Muscle layer of duodenum (tissue), 2 donors: Measurements from ENCODE around the gene TNFRSF19.
"Not testable (repeated sequence)": the region's sequence is repeated elsewhere in the genome, so short reads cannot be mapped to it uniquely, and the experiment has no call there.

Experiments
- H3K27ac ChIP-seq: one replicate; pipeline ENCODE4 v1.7.0; 2013; ENCODE audit warnings: mild to moderate bottlenecking, low read length
- H3K27me3 ChIP-seq: one replicate; pipeline ENCODE4 v1.7.0; 2013; ENCODE audit warnings: low read depth, mild to moderate bottlenecking, control low read depth, low read length
- H3K36me3 ChIP-seq, 2 donors: one replicate each; pipeline ENCODE4 v1.7.0; 2013; ENCODE audit warnings: low read length in 2 of 2, control low read depth in 1 of 2, mild to moderate bottlenecking in 1 of 2; ENCODE audit not compliant: insufficient read depth in 2 of 2, control insufficient read depth in 1 of 2
- H3K4me1 ChIP-seq, 2 donors: one replicate each; pipeline ENCODE4 v1.7.0; 2013; ENCODE audit warnings: low read length in 2 of 2, mild to moderate bottlenecking in 2 of 2, control low read depth in 1 of 2, moderate library complexity in 1 of 2; ENCODE audit not compliant: insufficient read depth in 2 of 2, control insufficient read depth in 1 of 2
- H3K4me3 ChIP-seq, 2 donors: one replicate each; pipeline ENCODE4 v1.7.0; 2013; ENCODE audit warnings: low read length in 2 of 2, low read depth in 1 of 2, mild to moderate bottlenecking in 1 of 2
- H3K9me3 ChIP-seq, 2 donors: one replicate each; pipeline ENCODE4 v1.7.0; 2013; ENCODE audit warnings: low read length in 2 of 2, control low read depth in 1 of 2, mild to moderate bottlenecking in 1 of 2; ENCODE audit not compliant: control insufficient read depth in 1 of 2
- donor health status: healthy.

The TNFRSF19 gene

GRCh38 chr13:23586336-23586735 lies 16.1 kb downstream of the TNFRSF19 start:
- no peak overlapping the region for H3K4me3 ChIP-seq
- H3K27ac ChIP-seq: no peak overlapping the region
- H3K36me3 ChIP-seq: no peaks in the 10 kb centered on the region

GRCh38 chr13:23588666-23589065 lies 18.5 kb downstream of the TNFRSF19 start:
- H3K36me3 ChIP-seq: no peaks in the 10 kb centered on the region
- H3K9me3 ChIP-seq: no peaks in the 10 kb centered on the region
- H3K4me3 ChIP-seq: no peak overlapping the region
- H3K4me1 ChIP-seq: peaks cover 0 to 4% of the 10 kb centered on the region in 2 donors
- H3K27me3 ChIP-seq: no peaks in the 10 kb centered on the region
- H3K27ac ChIP-seq: no peak overlapping the region

More at GRCh38 chr13:23586336-23586735, 16.1 kb downstream of the TNFRSF19 start:
- Histone ChIP-seq H3K27me3 (no peaks in the 10 kb centered on the region), H3K9me3 (no peaks in the 10 kb centered on the region), H3K4me1 (peaks cover 0 to 4% of the 10 kb centered on the region in 2 donors)

- H3K27me3 ChIP-seq: no peaks in the 10 kb centered on the region
- H3K4me3 ChIP-seq: no peak overlapping the region
- H3K27ac ChIP-seq: no peak overlapping the region
- H3K4me1 ChIP-seq: peaks cover 0 to 4% of the 10 kb centered on the region in 2 donors
- H3K36me3 ChIP-seq: no peaks in the 10 kb centered on the region
- no peaks in the 10 kb centered on the region for H3K9me3 ChIP-seq
These were observed 22.4 kb downstream of the TNFRSF19 start for GRCh38 chr13:23592596-23592995.

GRCh38 chr13:23593148-23593547 lies 22.9 kb downstream of the TNFRSF19 start:
- Histone ChIP-seq H3K27ac (no peak overlapping the region), H3K4me3 (no peak overlapping the region), H3K9me3 (no peaks in the 10 kb centered on the region), H3K36me3 (no peaks in the 10 kb centered on the region), H3K4me1 (peaks cover 0 to 4% of the 10 kb centered on the region in 2 donors), H3K27me3 (no peaks in the 10 kb centered on the region)

DNA sequence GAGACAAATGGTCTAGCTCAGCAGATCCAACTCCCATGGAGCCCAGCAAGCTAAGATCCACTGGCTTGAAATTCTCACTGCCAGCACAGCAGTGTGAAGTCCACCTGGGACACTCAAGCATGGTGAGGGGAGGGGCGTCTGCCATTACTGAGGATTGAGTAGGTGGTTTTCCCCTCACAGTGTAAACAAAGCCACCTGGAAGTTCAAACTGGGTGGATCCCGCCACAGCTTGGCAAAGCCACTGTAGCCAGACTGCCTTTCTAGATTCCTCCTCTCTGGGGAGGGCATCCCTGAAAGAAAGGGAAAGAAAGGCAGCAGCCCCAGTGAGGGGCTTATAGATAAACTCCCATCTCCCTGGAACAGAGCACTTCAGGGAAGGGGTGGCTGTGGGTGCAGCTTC lies 24.1 kb downstream of the TNFRSF19 start:
- not testable (repeated sequence) for H3K36me3 ChIP-seq, H3K4me3 ChIP-seq, H3K9me3 ChIP-seq, H3K4me1 ChIP-seq, H3K27me3 ChIP-seq, H3K27ac ChIP-seq

DNA sequence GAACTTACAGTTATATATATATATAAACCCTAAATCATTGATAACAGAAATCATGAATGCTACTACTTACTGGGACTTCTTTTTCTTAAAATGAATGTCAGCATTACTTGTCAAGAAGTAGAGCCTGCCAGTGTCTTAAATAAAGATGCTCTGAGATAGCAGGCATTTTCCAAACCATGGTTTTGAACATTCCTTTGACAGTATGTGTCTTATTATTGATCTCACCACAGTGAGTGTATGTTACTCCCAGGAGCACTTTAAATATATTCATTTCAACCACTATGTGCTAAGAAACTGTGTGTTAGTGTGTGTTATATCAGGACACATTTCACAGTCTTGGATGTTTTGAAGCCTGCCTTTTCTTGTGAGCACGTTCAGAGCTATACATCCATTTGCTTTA lies 28.2 kb downstream of the TNFRSF19 start:
- H3K27ac ChIP-seq: no peak overlapping the region
- no peaks in the 10 kb centered on the region for H3K4me1 ChIP-seq
- H3K36me3 ChIP-seq: no peaks in the 10 kb centered on the region
- H3K4me3 ChIP-seq: no peak overlapping the region
- H3K27me3 ChIP-seq: no peaks in the 10 kb centered on the region
- no peaks in the 10 kb centered on the region for H3K9me3 ChIP-seq

DNA sequence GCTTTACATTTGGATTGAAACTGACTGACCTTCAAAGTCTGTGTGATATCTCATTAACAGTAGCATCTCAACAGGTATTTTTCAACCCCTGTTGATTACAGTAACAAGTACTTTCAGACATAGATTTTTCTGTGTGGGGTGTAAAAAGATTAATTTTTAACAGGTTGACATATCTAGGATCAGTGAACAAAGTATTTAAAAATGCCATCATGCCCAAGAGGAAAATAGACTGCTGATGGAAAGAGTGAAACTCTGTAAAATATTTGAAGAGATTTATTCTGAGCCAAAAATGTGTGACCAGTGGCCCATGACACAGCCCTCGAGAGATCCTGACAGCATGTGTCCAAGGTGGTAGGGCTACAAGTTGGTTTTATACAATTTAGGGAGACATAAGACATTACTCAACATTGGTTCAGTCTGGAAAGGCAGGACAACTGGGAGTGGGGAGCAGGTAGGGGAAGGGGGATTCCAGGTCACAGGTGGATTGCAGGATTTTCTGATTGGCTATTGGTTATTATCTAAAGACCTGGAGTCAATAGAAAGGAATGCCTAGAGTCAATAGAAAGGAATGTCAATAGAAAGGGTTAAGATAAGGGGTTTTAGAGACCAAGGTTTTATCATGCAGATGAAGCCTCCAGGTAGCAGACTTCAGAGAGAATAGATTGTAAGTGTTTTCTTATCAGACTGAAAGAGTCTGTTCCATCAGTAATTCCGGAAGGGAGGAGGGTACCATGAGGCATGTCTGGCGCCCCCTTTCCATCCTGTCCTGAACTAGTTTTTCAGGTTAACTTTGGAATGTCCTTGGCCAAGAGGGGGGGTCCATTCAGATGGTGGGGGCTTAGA lies 29.1 kb downstream of the TNFRSF19 start:
- Histone ChIP-seq H3K9me3 (no peaks in the 10 kb centered on the region), H3K4me1 (no peaks in the 10 kb centered on the region), H3K27ac (no peak overlapping the region), H3K4me3 (no peak overlapping the region), H3K36me3 (no peaks in the 10 kb centered on the region), H3K27me3 (no peaks in the 10 kb centered on the region)

GRCh38 chr13:23600100-23600499 lies 29.9 kb downstream of the TNFRSF19 start:
- Histone ChIP-seq H3K27ac (no peak overlapping the region), H3K9me3 (no peaks in the 10 kb centered on the region), H3K4me3 (no peak overlapping the region), H3K36me3 (no peaks in the 10 kb centered on the region), H3K27me3 (no peaks in the 10 kb centered on the region), H3K4me1 (no peaks in the 10 kb centered on the region)

GRCh38 chr13:23600534-23600933 lies 30.3 kb downstream of the TNFRSF19 start:
- Histone ChIP-seq H3K36me3 (no peaks in the 10 kb centered on the region), H3K4me1 (no peaks in the 10 kb centered on the region), H3K27ac (no peak overlapping the region), H3K4me3 (no peak overlapping the region), H3K9me3 (no peaks in the 10 kb centered on the region), H3K27me3 (no peaks in the 10 kb centered on the region)

DNA sequence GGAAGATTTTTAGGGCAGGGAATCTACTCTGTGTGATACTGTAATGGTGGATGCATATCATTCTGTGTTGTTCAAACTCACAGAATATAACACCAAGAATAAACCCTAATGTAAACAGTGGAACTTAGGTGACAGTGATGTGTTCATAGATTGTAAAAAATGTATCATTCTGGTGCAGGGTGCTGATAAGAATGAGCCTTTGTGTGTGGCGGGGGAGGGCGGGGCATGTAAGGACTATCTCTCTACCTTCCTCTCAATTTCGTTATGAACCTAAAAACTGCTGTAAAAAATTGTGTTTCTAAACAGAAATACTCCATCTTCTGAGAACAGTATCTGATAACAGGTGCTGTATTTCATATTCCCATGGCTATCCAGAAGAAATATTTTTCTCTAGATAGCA lies 35.6 kb downstream of the TNFRSF19 start:
- Histone ChIP-seq H3K27ac (no peak overlapping the region), H3K36me3 (no peaks in the 10 kb centered on the region), H3K27me3 (no peaks in the 10 kb centered on the region), H3K4me1 (peaks cover 13 to 29% of the 10 kb centered on the region in 2 donors), H3K9me3 (no peaks in the 10 kb centered on the region), H3K4me3 (no peak overlapping the region)

DNA sequence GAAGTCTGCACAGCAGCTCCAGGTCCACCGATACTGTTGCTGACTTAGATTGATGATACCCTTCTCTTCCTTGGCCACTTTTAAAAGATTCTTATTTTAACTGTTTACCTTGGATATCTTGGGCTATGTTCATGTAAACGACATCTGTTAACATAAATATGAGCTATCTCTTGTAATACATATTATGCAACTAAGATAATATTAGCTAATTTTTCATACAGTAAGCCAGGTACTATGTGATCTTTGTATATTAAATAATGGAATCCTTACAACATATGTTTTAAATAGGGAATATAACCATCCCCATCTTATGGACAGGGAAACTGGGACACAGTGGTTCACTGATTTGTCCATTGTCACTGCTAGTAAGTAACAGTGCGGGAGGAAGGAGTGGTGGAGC lies 37.9 kb downstream of the TNFRSF19 start:
- Histone ChIP-seq H3K4me3 (no peak overlapping the region), H3K4me1 (peaks cover 17 to 35% of the 10 kb centered on the region in 2 donors), H3K27ac (no peak overlapping the region), H3K36me3 (no peaks in the 10 kb centered on the region), H3K27me3 (no peaks in the 10 kb centered on the region), H3K9me3 (no peaks in the 10 kb centered on the region)
